NOMO-1 (cell line): ENCODE measurements around the gene CDC73.
"Not testable (repeated sequence)": the region's sequence is repeated elsewhere in the genome, so short reads cannot be mapped to it uniquely, and the experiment has no call there.

ENCODE experiments used
- DNase-seq, 2 experiments: peaks; one replicate each; lab custom pipeline; 2025; ENCODE audit not compliant: unreplicated experiment in 2 of 2; lab: John Stamatoyannopoulos, UW

The CDC73 gene

DNA sequence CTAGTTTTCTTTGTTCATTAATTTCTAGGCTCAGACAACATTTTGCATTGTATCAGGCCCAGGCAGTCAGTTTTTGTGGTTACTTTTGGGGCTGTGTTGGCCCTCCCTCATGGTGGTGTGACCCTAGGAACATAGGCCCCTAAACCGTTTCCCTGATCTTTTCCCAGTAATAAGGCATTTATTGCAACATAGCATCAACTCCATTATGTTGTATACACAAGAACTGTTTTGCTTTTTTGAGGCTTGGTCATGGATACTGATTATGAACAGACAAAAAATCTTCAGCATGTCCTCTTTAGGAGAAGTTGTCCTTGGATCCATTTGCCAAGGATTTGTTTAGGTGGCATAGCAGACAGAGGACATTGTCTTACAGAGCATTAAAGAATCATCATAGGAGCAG, 54.3 kb downstream of the CDC73 start:
- DNase-seq = no peak

DNA sequence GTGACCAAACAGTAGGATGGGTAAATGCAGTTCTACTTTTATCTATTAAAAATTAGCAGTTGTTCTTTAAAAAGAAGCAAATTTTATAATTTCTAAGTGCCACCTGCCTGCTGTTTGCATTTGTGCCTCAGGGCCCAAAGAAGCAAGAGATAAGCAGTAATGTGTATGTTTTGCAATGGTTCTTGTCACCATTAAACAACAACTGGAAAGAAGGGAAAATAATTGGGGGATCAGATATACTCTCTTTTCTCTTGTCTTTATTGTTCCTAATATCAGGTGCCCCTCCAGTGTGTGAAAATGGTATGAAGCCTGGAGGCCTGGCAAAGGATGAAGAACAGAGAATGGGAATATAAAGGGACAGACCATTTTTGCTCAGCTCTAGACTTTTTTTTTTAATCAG, 55.0 kb downstream of the CDC73 start:
- DNase-seq = no peak

- DNase-seq = no peak
Observed at GRCh38 chr1:193179094-193179493, 57.3 kb downstream of the CDC73 start.

DNA sequence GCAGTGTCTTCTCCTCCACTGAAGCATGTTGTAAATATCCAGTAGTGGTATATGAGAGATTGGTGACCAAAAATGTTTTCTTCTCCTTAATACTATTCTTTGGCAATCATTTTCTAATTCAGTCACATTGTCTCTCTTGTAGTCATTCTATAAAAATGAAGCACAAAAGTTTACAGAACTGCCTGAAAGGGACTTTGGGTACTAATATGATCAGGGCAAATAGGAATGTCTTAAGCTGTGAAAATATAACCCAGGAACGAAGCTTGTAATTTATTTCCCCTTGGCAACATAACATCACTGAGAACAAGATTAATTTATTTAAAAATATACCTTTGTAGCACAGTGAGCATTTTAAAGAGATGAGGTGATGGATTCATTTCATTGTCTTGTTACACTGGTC, 59.7 kb downstream of the CDC73 start:
- DNase-seq = no peak

DNA sequence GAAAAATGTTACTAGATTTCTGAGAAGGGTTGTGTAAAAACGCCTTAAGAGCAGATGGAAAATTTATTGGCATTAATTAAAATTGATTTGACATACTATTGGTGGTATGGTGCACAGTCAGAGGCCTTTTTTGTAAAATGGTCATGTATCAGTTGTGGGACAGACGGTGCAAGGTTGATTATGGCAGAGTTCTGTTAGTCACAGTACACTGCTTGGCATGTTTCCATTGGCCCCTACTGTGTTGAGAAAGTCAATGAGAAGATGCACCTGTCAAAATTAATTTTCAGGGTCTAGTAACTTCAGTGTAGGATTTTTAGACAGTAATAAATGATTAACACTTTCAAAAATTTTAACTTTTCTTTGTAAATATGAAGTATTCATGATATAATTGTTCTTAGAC, 60.2 kb downstream of the CDC73 start:
- no peak for DNase-seq

GRCh38 chr1:193183019-193183627, 61.3 kb downstream of the CDC73 start:
- peak; percentile 2 to 51 for DNase-seq

DNA sequence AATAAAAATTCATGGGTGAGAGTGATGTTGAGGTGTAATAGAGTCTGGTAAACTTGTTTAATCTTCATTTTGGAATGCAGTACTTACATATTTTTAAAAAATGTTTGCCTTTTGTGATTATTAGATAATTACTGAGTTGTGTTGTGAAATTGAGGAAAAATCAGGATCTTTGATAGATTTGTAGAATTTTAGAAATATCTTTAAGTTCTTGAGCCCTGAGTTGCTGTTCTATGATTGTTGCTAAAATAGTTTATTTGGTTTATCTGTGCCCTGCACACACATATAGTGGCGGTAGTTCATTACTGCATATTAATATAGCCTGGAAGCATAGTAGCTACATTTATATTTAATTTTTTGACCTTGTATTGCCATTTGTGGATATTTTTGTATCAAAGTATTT, 62.9 kb downstream of the CDC73 start:
- no peak for DNase-seq

DNA sequence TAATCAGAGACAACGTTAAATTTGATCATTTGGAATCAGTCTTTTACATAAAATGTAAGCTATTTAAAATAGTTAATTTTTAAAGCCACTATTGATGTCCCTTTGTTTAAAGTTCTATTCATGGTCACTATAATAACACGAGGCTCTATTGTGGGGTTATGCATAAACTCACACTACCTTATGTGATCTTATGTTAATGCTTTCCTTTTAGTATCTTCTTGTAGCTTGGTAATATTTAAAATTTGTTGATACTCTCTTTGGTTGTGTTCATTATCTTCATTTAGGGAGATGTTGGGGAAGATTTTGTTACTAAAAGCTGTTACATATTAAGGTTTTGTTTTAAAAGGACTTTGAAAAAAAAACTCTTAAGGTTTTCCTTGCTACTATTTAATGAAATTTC, 63.4 kb downstream of the CDC73 start:
- no peak for DNase-seq

GRCh38 chr1:193185901-193186731, 64.3 kb downstream of the CDC73 start, which contains the start of gene B3GALT2:
Gene B3GALT2, minus strand, starts transcription at chr1:193186613. Its CDS starts 5,051 bp downstream, at chr1:193181562.
- no peak for DNase-seq

GRCh38 chr1:193187114-193187513, 65.3 kb downstream of the CDC73 start:
- DNase-seq = no peak

- DNase-seq = not testable (repeated sequence)
Observed at GRCh38 chr1:193188915-193189314, 67.1 kb downstream of the CDC73 start.

- no peak for DNase-seq
Observed at GRCh38 chr1:193189442-193190095, 67.7 kb downstream of the CDC73 start.

GRCh38 chr1:193190096-193190744, 68.4 kb downstream of the CDC73 start:
- DNase-seq = no peak

- DNase-seq = no peak
Observed at GRCh38 chr1:193192586-193192985, 70.8 kb downstream of the CDC73 start.

DNA sequence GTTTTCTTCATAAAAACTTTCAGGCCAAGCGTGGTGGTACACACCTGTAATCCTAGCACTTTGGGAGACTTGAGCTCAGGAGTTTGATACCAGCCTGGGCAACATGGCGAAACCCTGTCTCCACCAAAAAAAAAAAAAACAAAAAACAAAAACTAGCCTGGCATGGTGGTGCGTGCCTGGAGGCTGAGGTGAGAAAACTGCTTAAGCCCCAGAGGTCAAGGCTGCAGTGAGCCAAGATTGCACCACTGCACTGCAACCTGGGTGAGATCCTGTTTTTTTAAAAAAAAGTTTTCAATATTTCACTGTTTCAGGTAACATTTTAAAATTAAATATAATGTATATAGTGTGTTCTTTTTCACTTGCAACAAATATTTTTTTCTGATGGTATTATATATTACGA, 78.1 kb downstream of the CDC73 start:
- no peak for DNase-seq

GRCh38 chr1:193201021-193201420, 79.2 kb downstream of the CDC73 start:
- DNase-seq = no peak

GRCh38 chr1:193210996-193211395, 89.2 kb downstream of the CDC73 start:
- no peak for DNase-seq

GRCh38 chr1:193211539-193211938, 89.7 kb downstream of the CDC73 start:
- no peak for DNase-seq

- DNase-seq = no peak
Observed at GRCh38 chr1:193212637-193213036, 90.8 kb downstream of the CDC73 start.

DNA sequence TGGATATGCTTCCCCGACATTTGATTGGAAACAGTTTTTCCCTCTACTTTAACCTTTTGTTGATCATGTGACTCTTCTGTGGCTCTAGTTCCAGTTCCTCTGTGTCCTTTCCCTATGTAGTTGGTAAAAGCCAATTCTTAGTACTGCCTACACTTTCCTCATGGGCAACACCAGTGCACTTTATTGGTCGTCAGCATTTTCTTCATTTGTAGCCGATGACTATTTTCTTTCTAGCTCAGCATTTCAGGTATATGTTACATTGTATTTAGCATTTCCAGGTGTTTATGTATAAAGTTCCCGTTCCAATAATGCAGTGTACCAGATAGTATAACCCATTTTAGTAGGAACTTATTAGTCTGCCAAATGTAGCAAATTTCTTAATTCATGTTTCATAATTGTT, 92.2 kb downstream of the CDC73 start:
- DNase-seq = no peak

- DNase-seq = no peak
Observed at GRCh38 chr1:193216920-193217319, 95.1 kb downstream of the CDC73 start.
